Calu3 (cell line): ENCODE results near the gene CFAP20DC. TPM values are rescaled to one million over a fixed set of nuclear protein-coding genes. Genes with fewer than 3 reads are reported as not detected.
"Not testable (repeated sequence)": the region's sequence is repeated elsewhere in the genome, so short reads cannot be mapped to it uniquely, and the experiment has no call there.

ENCODE experiments used
- BruUV-seq: library from RNA; stranded (reverse); fragments of 400-500 nt; replicated peaks from 2 replicates; lab custom pipeline; 2021; lab: Mats Ljungman, UMichigan
- CTCF ChIA-PET: fragments of 300-600 bp; sonication (Branson Sonifier 250); formaldehyde crosslinking; loops from one replicate; lab custom pipeline; 2022; ENCODE audit warnings: antibody characterized with exemption; lab: Charles Lee
- DNase-seq: peaks from one replicate; pipeline ENCODE4 v3.0.0; 2022
- H3K27ac Mint-ChIP-seq: one replicate; pipeline ENCODE4 v1.8.0; 2022; ENCODE audit warnings: mixed read lengths; ENCODE audit not compliant: unreplicated experiment
- H3K27me3 Mint-ChIP-seq: one replicate; pipeline ENCODE4 v1.8.0; 2022; ENCODE audit warnings: mixed read lengths; ENCODE audit not compliant: unreplicated experiment
- H3K36me3 Mint-ChIP-seq: one replicate; pipeline ENCODE4 v1.8.0; 2022; ENCODE audit warnings: mild to moderate bottlenecking, moderate library complexity, mixed read lengths; ENCODE audit not compliant: insufficient read depth, unreplicated experiment
- H3K4me1 Mint-ChIP-seq: one replicate; pipeline ENCODE4 v1.8.0; 2022; ENCODE audit warnings: mild to moderate bottlenecking, low read depth, mixed read lengths; ENCODE audit not compliant: unreplicated experiment
- H3K4me3 Mint-ChIP-seq: one replicate; pipeline ENCODE4 v1.8.0; 2022; ENCODE audit warnings: mild to moderate bottlenecking, low read depth, moderate library complexity, mixed read lengths; ENCODE audit not compliant: unreplicated experiment
- H3K9me3 Mint-ChIP-seq: one replicate; pipeline ENCODE4 v1.8.0; 2022; ENCODE audit warnings: low read depth, mixed read lengths; ENCODE audit not compliant: unreplicated experiment
- CTCF ChIP-seq: fragments of 200-600 bp; IDR thresholded peaks from one replicate; pipeline ENCODE4 v1.8.0; 2022; ENCODE audit warnings: antibody characterized with exemption; ENCODE audit not compliant: unreplicated experiment
- intact Hi-C: fragments of 100-400 bp; cut with micrococcal nuclease; formaldehyde crosslinking; loops from one replicate; pipeline ENCODE4 v1.10.0; 2022; ENCODE audit not compliant: unreplicated experiment
- total RNA-seq: library from RNA; stranded (reverse); gene quantifications from 2 replicates; pipeline ENCODE4 v1.2.3, GENCODE V29; 2022

The CFAP20DC gene
- total RNA-seq, 1 experiment from 2014 or later, result 5.8 TPM

GRCh38 chr3:58986654-58987053 is 63.2 kb downstream of the CFAP20DC start:
- Mint-ChIP-seq H3K9me3 (peaks cover 4% of the 10 kb centered on the region), H3K4me3 (no peak overlapping the region), H3K27me3 (no peaks in the 10 kb centered on the region), H3K36me3 (no peaks in the 10 kb centered on the region), H3K27ac (no peak overlapping the region), H3K4me1 (no peaks in the 10 kb centered on the region)
- intact Hi-C loops, result no loop called here
- no peak for DNase-seq
- CTCF ChIA-PET, result no interaction called here
- no peak for TF ChIP-seq CTCF
- BruUV-seq, result no TSS peak

GRCh38 chr3:58979840-58980239 is 70.0 kb downstream of the CFAP20DC start:
- no peaks in the 10 kb centered on the region for H3K9me3 Mint-ChIP-seq
- H3K36me3 Mint-ChIP-seq, result no peaks in the 10 kb centered on the region
- H3K4me1 Mint-ChIP-seq, result no peaks in the 10 kb centered on the region
- TF ChIP-seq CTCF, result no peak
- no peak overlapping the region for H3K4me3 Mint-ChIP-seq
- no peak overlapping the region for H3K27ac Mint-ChIP-seq
- CTCF ChIA-PET, result no interaction called here
- no TSS peak for BruUV-seq
- DNase-seq, result no peak
- H3K27me3 Mint-ChIP-seq, result no peaks in the 10 kb centered on the region
- intact Hi-C loops, result no loop called here

- Mint-ChIP-seq H3K4me1 (no peaks in the 10 kb centered on the region), H3K4me3 (no peak overlapping the region), H3K36me3 (no peaks in the 10 kb centered on the region), H3K27me3 (no peaks in the 10 kb centered on the region), H3K27ac (no peak overlapping the region), H3K9me3 (no peaks in the 10 kb centered on the region)
- CTCF ChIA-PET, result no interaction called here
- TF ChIP-seq CTCF, result no peak
- no TSS peak for BruUV-seq
- no peak for DNase-seq
- intact Hi-C loops, result no loop called here
Measured at GRCh38 chr3:58973796-58974195, 76.0 kb downstream of the CFAP20DC start.

GRCh38 chr3:58967866-58968265 is 82.0 kb downstream of the CFAP20DC start:
- H3K36me3 Mint-ChIP-seq, H3K4me1 Mint-ChIP-seq, H3K9me3 Mint-ChIP-seq, BruUV-seq, H3K4me3 Mint-ChIP-seq, H3K27ac Mint-ChIP-seq, H3K27me3 Mint-ChIP-seq, intact Hi-C loops, CTCF ChIA-PET, DNase-seq: not testable (repeated sequence)

- Mint-ChIP-seq H3K36me3 (no peaks in the 10 kb centered on the region), H3K9me3 (no peaks in the 10 kb centered on the region), H3K4me3 (no peak overlapping the region), H3K27ac (no peak overlapping the region), H3K4me1 (no peaks in the 10 kb centered on the region), H3K27me3 (no peaks in the 10 kb centered on the region)
- intact Hi-C loops, result no loop called here
- DNase-seq, result no peak
- CTCF ChIA-PET, result no interaction called here
- TF ChIP-seq CTCF, result no peak
- BruUV-seq, result no TSS peak
Measured at GRCh38 chr3:58965865-58966264, 84.0 kb downstream of the CFAP20DC start.
